GM18517 (cell line): ENCODE data around the gene GBX2.

Source experiments
- ATAC-seq: cut with Tn5 transposase; IDR thresholded peaks from one replicate; pipeline ENCODE4 v1.9.1; 2021; ENCODE audit warnings: mild to moderate bottlenecking, moderate library complexity; ENCODE audit not compliant: unreplicated experiment

Gene GBX2

GRCh38 chr2:236119476-236119875 lies 48.7 kb downstream of the GBX2 start:
- no peak for ATAC-seq

GRCh38 chr2:236119003-236119402 lies 49.2 kb downstream of the GBX2 start:
- no peak for ATAC-seq

- no peak for ATAC-seq
Observed at GRCh38 chr2:236117861-236118269, 50.3 kb downstream of the GBX2 start.

- no peak for ATAC-seq
Observed at GRCh38 chr2:236117401-236117800, 50.8 kb downstream of the GBX2 start.
